Trophoblast cell (in vitro differentiated cells and primary cell): ENCODE measurements around the gene AOAH.
A peak's percentile ranks its signal among the peaks of the same experiment; 100 is the strongest.
"Not testable (repeated sequence)": the region's sequence is repeated elsewhere in the genome, so short reads cannot be mapped to it uniquely, and the experiment has no call there.

ENCODE experiments used
- DNase-seq, 2 donors: peaks; one replicate each; pipeline ENCODE4 v3.0.0-alpha.2; 2016
- H2AFZ ChIP-seq: 2 replicates; pipeline ENCODE4 v1.6.1; 2013; ENCODE audit warnings: low read length, moderate library complexity, mild to moderate bottlenecking; ENCODE audit not compliant: insufficient read depth, poor library complexity
- H2AK5ac ChIP-seq: 2 replicates; pipeline ENCODE4 v1.6.1; 2013; ENCODE audit warnings: mild to moderate bottlenecking, low read length
- H2BK120ac ChIP-seq: 2 replicates; pipeline ENCODE4 v1.6.1; 2013; ENCODE audit warnings: low read length, mild to moderate bottlenecking, moderate library complexity; ENCODE audit not compliant: insufficient read depth, poor library complexity
- H2BK12ac ChIP-seq: 2 replicates; pipeline ENCODE4 v1.6.1; 2013; ENCODE audit warnings: mild to moderate bottlenecking, low read length, moderate library complexity
- H2BK5ac ChIP-seq: 2 replicates; pipeline ENCODE4 v1.6.1; 2013; ENCODE audit warnings: low read length, low read depth, moderate library complexity, mild to moderate bottlenecking; ENCODE audit not compliant: poor library complexity
- H3K14ac ChIP-seq: 2 replicates; pipeline ENCODE4 v1.6.1; 2013; ENCODE audit warnings: mild to moderate bottlenecking, low read length
- H3K18ac ChIP-seq: 2 replicates; pipeline ENCODE4 v1.6.1; 2013; ENCODE audit warnings: mild to moderate bottlenecking, low read length
- H3K23ac ChIP-seq: 2 replicates; pipeline ENCODE4 v1.6.1; 2013; ENCODE audit warnings: low read length
- H3K27ac ChIP-seq: 2 replicates; pipeline ENCODE4 v1.5.1; 2013; ENCODE audit warnings: low read depth, mild to moderate bottlenecking, inconsistent platforms, low read length, moderate library complexity
- H3K27me3 ChIP-seq: 2 replicates; pipeline ENCODE4 v1.6.1; 2013; ENCODE audit warnings: inconsistent platforms, mild to moderate bottlenecking, low read length, moderate library complexity; ENCODE audit not compliant: insufficient read depth
- H3K36me3 ChIP-seq, 2 experiments: 1 replicate in 1 of 2; 2 replicates in 1 of 2; pipeline ENCODE4 v1.6.1; 2013; ENCODE audit warnings: low read length in 2 of 2, mild to moderate bottlenecking in 2 of 2, moderate library complexity in 1 of 2; ENCODE audit not compliant: insufficient read depth in 2 of 2, control insufficient read depth in 1 of 2
- H3K4ac ChIP-seq: 2 replicates; pipeline ENCODE4 v1.6.1; 2013; ENCODE audit warnings: low read depth, mild to moderate bottlenecking, low read length, moderate library complexity
- H3K4me1 ChIP-seq, 2 experiments: 1 replicate in 1 of 2; 2 replicates in 1 of 2; pipeline ENCODE4 v1.6.1; 2013; ENCODE audit warnings: low read length in 2 of 2, mild to moderate bottlenecking in 2 of 2, moderate library complexity in 1 of 2; ENCODE audit not compliant: insufficient read depth in 2 of 2, control insufficient read depth in 1 of 2
- H3K4me2 ChIP-seq: 2 replicates; pipeline ENCODE4 v1.6.1; 2013; ENCODE audit warnings: inconsistent platforms, mild to moderate bottlenecking, low read length, moderate library complexity
- H3K4me3 ChIP-seq: 2 replicates; pipeline ENCODE4 v1.5.1; 2013; ENCODE audit warnings: mild to moderate bottlenecking, low read depth, low read length, inconsistent platforms
- H3K79me1 ChIP-seq: one replicate; pipeline ENCODE4 v1.6.1; 2013; ENCODE audit warnings: low read length
- H3K79me2 ChIP-seq: 2 replicates; pipeline ENCODE4 v1.6.1; 2013; ENCODE audit warnings: low read length, mild to moderate bottlenecking; ENCODE audit not compliant: control insufficient read depth, insufficient read depth, poor library complexity
- H3K9ac ChIP-seq: 2 replicates; pipeline ENCODE4 v1.6.1; 2013; ENCODE audit warnings: mild to moderate bottlenecking, low read length
- H3K9me3 ChIP-seq: 2 replicates; pipeline ENCODE4 v1.6.1; 2013; ENCODE audit warnings: low read depth, mild to moderate bottlenecking, control low read depth, inconsistent platforms, low read length; ENCODE audit not compliant: insufficient read depth
- H4K12ac ChIP-seq: 2 replicates; pipeline ENCODE4 v1.6.1; 2013; ENCODE audit warnings: low read depth, mild to moderate bottlenecking, low read length, moderate library complexity
- H4K8ac ChIP-seq: 2 replicates; pipeline ENCODE4 v1.6.1; 2013; ENCODE audit warnings: low read depth, mild to moderate bottlenecking, low read length, moderate library complexity
- H4K91ac ChIP-seq: one replicate; pipeline ENCODE4 v1.6.1; 2013; ENCODE audit warnings: low read depth, mild to moderate bottlenecking, low read length, moderate library complexity
- WGBS: extraction: QIAGEN DNeasy Blood & Tissue Kit; methylation state at CpG from one replicate; pipeline ENCODE4 v1.1.7; 2013; ENCODE audit warnings: missing lambda C conversion rate; ENCODE audit not compliant: insufficient read length, insufficient coverage; ENCODE audit errors: extremely low coverage; 5-methylcytosine and 5-hydroxymethylcytosine counted together

The AOAH gene

DNA sequence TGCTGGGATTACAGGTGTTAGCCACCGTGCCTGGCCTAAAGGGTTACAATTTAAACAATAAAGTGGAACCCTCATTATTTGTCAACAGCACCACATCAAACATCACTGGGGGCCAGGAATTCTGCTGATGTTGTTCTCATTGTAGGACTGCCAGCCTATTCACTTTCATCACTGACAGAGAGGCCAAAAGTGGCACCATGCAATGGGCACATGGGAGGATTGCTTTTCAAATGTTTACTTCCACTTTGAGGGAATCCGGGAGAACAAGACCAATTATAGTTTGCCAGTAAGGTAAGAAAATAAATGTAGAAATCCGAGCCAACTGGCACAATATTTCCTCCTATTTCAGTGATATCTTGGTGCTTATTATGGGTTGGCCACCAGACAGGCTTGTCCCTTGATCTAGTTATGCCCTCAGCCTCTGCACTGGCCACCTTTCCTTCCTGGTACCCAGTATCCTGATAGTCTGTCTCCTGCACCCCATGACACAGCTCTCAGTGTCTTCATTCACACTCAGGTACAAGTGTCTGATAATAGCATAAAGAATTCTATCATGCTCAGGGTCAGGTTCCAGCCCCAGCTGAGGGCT lies 252.1 kb downstream of the AOAH start:
- Histone ChIP-seq H3K4me3 (no peak overlapping the region), H3K36me3 (no peaks in the 10 kb centered on the region), H3K14ac (no peak overlapping the region), H2BK120ac (peak overlapping the region; percentile 17), H3K27ac (no peak overlapping the region), H3K9ac (no peak overlapping the region), H3K79me2 (no peaks in the 10 kb centered on the region), H2AFZ (no peak overlapping the region), H2BK12ac (peak overlapping the region; percentile 54), H3K4me1 (peaks cover 2 to 5% of the 10 kb centered on the region in 2 experiments), H3K27me3 (no peaks in the 10 kb centered on the region), H2BK5ac (no peak overlapping the region), H2AK5ac (no peak overlapping the region), H3K23ac (no peak overlapping the region), H3K4ac (no peak overlapping the region), H4K8ac (no peak overlapping the region), H4K91ac (no peak overlapping the region), H4K12ac (no peak overlapping the region), H3K9me3 (peaks cover 3% of the 10 kb centered on the region), H3K4me2 (no peak overlapping the region), H3K18ac (no peak overlapping the region), H3K79me1 (peaks cover 2% of the 10 kb centered on the region)
- no peak for DNase-seq
- no CpG with 5 or more reads among the region's 3 CpGs for WGBS

DNA sequence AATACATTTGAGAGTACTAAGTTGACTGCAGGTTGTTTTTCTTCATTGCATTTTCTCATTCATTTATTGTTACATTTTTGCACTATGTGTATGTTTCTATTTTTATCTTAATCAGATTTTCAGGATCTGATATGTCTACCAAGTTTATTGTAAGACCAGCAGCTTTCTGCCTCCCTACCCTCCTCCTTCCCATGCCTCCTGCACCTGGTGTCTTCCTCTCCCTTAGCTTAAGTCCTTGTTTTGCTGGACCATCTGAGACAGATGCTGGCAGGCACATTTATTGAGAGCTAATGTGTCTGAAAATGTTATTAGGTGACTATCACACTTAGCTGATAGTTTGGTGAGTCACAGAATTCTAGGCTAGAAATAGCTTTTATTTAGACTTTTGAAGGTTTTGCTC lies 255.1 kb downstream of the AOAH start:
- Histone ChIP-seq H2BK12ac (no peak overlapping the region), H3K27ac (no peak overlapping the region), H2AK5ac (no peak overlapping the region), H3K23ac (no peak overlapping the region), H3K4me2 (no peak overlapping the region), H3K4ac (no peak overlapping the region), H3K27me3 (no peaks in the 10 kb centered on the region), H4K91ac (no peak overlapping the region), H3K9me3 (peaks cover 3% of the 10 kb centered on the region), H4K12ac (no peak overlapping the region), H3K18ac (no peak overlapping the region), H3K79me2 (no peaks in the 10 kb centered on the region), H3K14ac (no peak overlapping the region), H3K4me3 (no peak overlapping the region), H3K79me1 (peaks cover 4% of the 10 kb centered on the region), H4K8ac (no peak overlapping the region), H2BK5ac (no peak overlapping the region), H3K9ac (no peak overlapping the region), H2AFZ (no peak overlapping the region), H3K36me3 (no peaks in the 10 kb centered on the region), H3K4me1 (peaks cover 2 to 5% of the 10 kb centered on the region in 2 experiments), H2BK120ac (no peak overlapping the region)
- DNase-seq, result peak; percentile 64 to 70

DNA sequence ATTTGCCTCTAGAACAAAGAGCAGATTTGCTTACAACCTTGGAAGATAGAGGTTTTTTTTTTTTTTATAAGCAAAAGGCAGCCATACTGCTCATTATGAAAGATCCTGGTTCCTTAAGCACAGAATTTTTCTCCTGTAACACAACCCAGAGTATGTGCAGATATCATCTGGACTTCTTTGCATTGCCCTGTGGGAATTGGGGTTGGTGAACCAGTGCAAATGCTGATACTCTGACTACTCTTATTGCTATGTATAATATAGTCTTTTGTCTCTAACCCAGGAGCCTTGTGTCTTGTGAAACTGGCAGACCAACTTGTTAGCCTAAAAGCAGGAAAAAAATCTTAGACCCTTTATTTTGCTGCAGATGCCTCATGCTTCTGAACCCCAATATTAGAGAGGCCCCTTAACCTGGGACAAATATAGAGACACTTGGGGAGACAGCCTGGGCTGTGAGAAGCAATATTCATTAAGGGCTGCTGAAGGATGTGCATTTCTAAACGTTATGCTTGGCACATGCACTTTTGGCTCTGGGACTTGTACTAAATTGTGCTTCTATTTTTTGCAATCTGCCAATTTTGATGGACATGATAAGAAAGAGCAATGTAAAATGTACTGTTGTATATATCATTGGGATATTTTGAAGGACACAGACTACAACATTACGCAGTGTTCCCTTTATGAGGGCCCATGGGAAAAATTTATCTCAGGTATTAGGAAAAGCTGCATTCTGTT lies 255.8 kb downstream of the AOAH start:
- Histone ChIP-seq H4K12ac (no peak overlapping the region), H3K9me3 (peaks cover 2% of the 10 kb centered on the region), H3K27ac (no peak overlapping the region), H3K4me3 (no peak overlapping the region), H3K14ac (no peak overlapping the region), H2BK5ac (no peak overlapping the region), H2BK12ac (no peak overlapping the region), H3K27me3 (no peaks in the 10 kb centered on the region), H3K9ac (no peak overlapping the region), H3K4me1 (peaks cover 0 to under 1% of the 10 kb centered on the region in 2 experiments), H3K23ac (no peak overlapping the region), H4K8ac (no peak overlapping the region), H2AFZ (no peak overlapping the region), H3K18ac (no peak overlapping the region), H3K79me1 (peaks cover 4% of the 10 kb centered on the region), H4K91ac (no peak overlapping the region), H3K4ac (no peak overlapping the region), H3K4me2 (no peak overlapping the region), H3K36me3 (no peaks in the 10 kb centered on the region), H2BK120ac (no peak overlapping the region), H2AK5ac (no peak overlapping the region), H3K79me2 (no peaks in the 10 kb centered on the region)
- no CpG with 5 or more reads among the region's 2 CpGs for WGBS
- DNase-seq, result peak; percentile 41 to 71

DNA sequence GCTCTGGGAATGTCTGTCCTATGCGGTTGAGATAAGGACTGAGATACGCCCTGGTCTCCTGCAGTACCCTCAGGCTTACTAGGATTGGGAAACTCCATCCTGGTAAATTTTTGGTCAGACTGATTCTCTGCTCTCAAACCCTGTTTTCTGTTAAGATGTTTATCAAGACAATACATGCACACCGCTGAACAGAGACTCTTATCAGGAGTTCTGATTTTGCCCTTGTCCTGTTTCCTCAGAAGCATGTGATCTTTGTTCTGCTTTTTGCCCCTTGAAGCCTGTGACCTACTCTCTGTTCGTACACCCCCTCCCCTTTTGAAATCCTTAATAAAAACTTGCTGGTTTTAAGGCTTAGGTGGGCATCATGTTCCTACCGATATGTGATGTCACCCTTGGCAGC lies 258.3 kb downstream of the AOAH start:
- H3K27ac ChIP-seq, result peak overlapping the region; percentile 75
- H3K36me3 ChIP-seq, H3K14ac ChIP-seq, H3K4me3 ChIP-seq, H3K79me2 ChIP-seq, H2BK120ac ChIP-seq, H2AFZ ChIP-seq, H2AK5ac ChIP-seq, H3K18ac ChIP-seq, H3K4me1 ChIP-seq, H3K27me3 ChIP-seq, H3K23ac ChIP-seq, H3K9me3 ChIP-seq, H2BK12ac ChIP-seq, H3K9ac ChIP-seq, H3K79me1 ChIP-seq, H3K4me2 ChIP-seq, H4K8ac ChIP-seq, H4K12ac ChIP-seq, H4K91ac ChIP-seq, H3K4ac ChIP-seq: not testable (repeated sequence)
- peak; percentile 24 to 65 for DNase-seq
- WGBS, result no CpG with 5 or more reads among the region's 5 CpGs
- H2BK5ac ChIP-seq, result peak overlapping the region; percentile 46
